Measurements from ENCODE around the gene NDUFV2. TPM values are rescaled to one million over a fixed set of nuclear protein-coding genes. Genes with fewer than 3 reads are reported as not detected.
"Not testable (repeated sequence)": the region's sequence is repeated elsewhere in the genome, so short reads cannot be mapped to it uniquely, and the experiment has no call there.

The NDUFV2 gene
- total RNA-seq, 2 experiments from 2014 or later: 342 to 361 TPM

DNA sequence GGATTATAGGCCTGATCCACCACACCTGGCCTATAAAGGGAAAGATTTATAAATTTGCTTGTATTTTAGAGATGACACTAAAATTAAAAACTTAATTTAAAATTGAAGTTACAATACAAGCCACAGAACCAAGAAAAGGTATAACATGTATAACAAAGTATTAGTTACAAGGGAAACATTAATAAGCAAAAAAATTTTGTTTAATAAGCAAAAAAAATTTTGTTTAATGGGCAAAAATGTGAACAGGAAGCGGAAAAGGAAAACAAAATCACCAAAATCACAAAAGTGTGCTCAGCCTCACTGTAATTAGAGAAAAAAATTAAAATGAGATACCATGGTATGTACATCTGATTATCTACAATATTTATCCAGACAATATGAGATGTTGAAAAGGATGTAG lies 15.9 kb upstream of the NDUFV2 start:
- ChIA-PET CTCF (no interaction called here), POLR2A (interaction anchor here (0.7 kb wide), 1 partner anchor 9 kb away, joined by 4 read pairs; no protein-coding TSS in a partner anchor)

DNA sequence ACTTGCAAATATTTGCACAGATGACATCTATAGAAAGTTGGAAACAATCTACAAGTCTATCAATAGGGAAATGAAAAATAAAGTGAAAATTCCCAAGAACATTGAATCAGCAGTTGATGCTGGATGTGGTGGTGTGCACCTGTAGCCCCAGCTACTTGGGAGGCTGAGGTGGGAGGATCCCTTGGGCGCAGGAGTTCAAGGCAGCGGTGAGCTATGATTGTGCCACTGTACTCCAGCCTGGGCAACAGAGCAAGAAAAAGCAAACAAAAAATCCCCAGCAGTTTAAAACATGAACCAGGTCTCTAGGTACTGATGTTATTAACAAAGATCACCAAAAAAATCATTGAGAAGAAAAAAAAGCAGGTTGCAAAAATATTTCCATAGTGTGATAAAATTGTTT lies 15.4 kb upstream of the NDUFV2 start:
- ChIA-PET POLR2A (no interaction called here), CTCF (no interaction called here)

DNA sequence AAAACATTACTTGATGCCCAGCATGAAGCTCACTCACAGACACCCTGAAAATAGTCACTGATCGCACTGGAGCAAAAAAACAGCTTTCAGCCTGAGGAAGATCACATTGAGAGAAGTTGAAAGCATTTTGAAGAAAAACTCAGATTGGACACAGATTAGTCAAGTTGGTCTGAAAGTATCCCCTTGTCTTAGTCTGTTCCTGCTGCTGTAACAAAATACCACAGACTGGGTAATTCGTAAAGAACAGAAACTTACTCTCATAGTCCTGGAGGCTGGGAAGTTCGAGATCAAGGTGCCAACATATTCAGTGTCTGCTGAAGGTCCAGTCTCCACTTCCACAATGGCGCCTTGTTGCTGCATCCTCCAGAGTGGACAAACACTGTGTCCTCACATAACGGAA lies 14.2 kb upstream of the NDUFV2 start:
- POLR2A ChIA-PET: interaction anchor here (4.1 kb wide), 1 partner anchor 49 kb away, joined by 19 read pairs; the partner anchor contains the start of gene ANKRD12

DNA sequence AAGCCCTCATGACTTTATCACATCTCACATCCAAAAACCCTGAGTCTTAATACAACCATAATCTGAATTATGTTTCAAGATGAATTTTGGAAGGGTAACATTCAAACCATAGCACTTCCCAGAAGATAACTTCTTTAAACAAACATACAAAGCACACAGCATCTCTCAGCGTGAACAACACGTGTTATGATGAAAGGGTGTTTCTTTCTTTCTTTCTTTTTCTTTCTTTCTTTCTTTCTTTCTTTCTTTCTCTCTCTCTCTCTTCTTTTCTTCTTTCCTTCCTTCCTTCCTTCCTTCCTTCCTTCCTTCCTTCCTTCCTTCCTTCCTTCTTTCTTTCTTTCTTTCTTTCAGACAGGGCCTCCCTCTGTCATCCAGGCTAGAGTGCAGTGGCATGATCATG lies 13.8 kb upstream of the NDUFV2 start:
- CTCF ChIA-PET: not testable (repeated sequence)
- POLR2A ChIA-PET: interaction anchor here (4.1 kb wide), 1 partner anchor 48 kb away, joined by 19 read pairs; the partner anchor contains the start of gene ANKRD12

More for the DNA sequence above, 14.2 kb upstream of the NDUFV2 start:
- CTCF ChIA-PET: no interaction called here

DNA sequence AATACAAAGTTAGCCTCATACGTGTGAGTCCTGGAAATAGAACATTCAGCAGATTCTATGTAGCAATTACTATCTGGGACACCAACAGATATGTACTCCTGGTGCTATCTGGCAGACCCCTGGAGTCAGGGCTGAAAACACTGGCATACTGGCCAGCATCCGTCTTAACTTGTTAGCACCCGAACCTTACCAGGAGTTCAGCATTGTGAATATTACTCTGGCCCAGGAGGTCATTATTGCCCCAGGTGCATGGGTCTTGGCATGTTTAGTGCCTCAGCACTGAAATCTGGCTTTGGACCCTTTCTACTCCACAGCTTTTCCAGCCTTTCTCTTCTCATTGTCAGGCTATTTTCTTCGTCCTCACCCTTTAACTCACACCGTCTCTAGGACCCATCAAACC lies 11.9 kb upstream of the NDUFV2 start:
- ChIA-PET CTCF (interaction anchor here (1.5 to 2.2 kb wide), 2 partner anchors 8 to 13 kb away, joined by 5 to 8 read pairs; no protein-coding TSS in a partner anchor), POLR2A (interaction anchor here (0.6 to 4.5 kb wide), 5 partner anchors 8 to 151 kb away, joined by 4 to 47 read pairs (median 19); partner anchors contain the start of genes ANKRD12 and NDUFV2)

DNA sequence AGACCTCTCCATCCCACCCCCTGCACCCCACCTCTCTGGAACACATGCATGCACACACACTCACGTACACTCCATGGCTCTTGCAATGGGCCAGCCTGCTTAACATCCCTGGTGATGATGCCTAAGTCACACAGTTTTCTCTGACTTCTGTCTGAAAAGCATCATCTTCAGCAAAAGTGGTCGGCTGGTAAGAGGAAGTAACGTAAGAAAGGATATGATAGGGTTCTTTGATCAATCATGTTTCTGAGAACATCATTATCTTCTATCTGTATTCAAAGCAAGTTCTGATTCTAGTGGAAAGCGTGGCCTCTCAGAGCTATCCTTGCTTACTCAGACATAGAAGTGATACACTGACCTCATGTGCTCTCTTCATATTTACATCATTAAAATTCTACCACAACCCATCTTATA lies 11.4 kb upstream of the NDUFV2 start:
- ChIA-PET CTCF (interaction anchor here (1.5 to 2.2 kb wide), 2 partner anchors 8 to 12 kb away, joined by 5 to 8 read pairs; no protein-coding TSS in a partner anchor), POLR2A (interaction anchor here (0.9 to 4.5 kb wide), 5 partner anchors 8 to 49 kb away, joined by 4 to 47 read pairs (median 19); partner anchors contain the start of genes ANKRD12 and NDUFV2)

DNA sequence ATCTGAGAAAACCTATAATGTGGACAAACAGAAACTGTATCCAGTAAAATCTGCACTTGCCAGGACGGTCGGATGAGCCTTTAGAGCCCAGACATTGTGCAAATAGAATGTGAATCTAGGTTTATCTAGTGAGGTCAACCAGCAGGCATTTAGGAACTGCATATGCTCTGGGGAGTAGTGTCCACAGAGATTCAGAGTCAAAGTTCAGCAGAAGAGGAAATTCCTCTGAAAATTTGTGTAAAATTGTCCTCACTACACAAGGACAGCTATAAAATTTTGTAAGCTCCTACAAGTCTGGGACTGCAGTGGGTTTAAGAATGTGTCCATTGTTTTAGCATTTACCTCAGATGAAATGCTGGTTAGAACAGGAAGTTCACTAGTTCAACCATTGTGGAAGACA lies 9.8 kb upstream of the NDUFV2 start:
- ChIA-PET CTCF (interaction anchor here (1.1 to 2.2 kb wide), 2 partner anchors 10 to 55 kb away, joined by 3 to 8 read pairs; no protein-coding TSS in a partner anchor), POLR2A (interaction anchor here (4.5 kb wide), 1 partner anchor 11 kb away, joined by 47 read pairs; the partner anchor contains the start of gene NDUFV2)

DNA sequence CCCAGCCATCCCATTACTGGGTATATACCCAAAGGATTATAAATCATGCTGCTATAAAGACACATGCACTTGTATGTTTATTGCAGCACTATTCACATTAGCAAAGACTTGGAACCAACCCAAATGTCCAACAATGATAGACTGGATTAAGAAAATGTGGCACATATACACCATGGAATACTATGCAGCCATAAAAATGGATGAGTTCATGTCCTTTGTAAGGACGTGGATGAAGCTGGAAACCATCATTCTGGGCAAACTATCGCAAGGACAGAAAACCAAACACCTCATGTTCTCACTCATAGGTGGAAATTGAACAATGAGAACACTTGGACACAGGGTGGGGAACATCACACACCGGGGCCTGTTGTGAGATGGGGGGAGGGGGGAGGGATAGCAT lies 9.4 kb upstream of the NDUFV2 start:
- CTCF ChIA-PET: interaction anchor here (1.1 to 2.2 kb wide), 3 partner anchors 10 to 54 kb away, joined by 3 to 8 read pairs (median 4); no protein-coding TSS in a partner anchor
- POLR2A ChIA-PET: interaction anchor here (4.5 to 4.6 kb wide), 2 partner anchors 10 to 45 kb away, joined by 27 to 47 read pairs; partner anchors contain the start of genes ANKRD12 and NDUFV2

DNA sequence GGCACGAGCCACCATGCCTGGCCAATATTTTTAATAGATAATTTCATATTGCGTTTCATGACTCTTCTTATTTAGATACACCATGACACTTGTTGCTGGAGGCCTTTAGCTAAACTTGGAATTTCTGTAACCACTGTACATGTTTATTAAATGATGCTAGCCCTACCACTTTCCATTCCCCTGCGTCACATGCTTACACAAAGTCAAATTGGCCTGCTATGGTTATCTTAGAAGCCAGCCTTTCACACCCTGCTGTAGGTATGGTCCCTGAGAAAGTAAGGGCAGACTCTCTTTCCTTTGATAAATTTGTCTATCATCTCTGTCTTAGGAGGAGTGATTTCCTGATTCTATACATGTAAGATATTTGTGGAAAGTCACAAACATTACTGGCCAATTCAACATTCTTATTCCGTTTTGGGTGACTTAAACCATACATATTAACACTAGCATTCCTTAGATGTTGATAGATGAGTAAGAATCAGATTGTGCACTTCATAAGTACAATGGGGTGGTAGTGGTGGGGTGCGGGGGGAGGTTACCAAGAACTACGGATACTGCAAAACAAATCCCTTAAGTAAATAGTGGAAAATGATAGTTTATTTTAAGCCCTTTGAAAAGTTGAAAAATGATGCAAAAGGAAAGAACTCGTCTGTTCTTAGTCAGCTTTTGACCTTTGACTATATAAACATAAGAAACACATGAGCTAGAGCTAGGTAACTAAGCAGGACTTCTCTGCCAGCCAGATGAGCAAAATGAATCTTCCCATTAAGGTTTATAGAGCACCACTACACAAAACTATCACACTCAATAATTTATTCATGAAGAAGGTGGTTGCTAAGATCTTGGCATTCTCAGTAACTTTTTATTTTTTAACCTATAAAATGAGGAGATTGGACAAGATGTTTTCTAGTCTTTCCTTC lies 7.9 kb upstream of the NDUFV2 start:
- ChIA-PET POLR2A (interaction anchor here (0.6 to 4.6 kb wide), 3 partner anchors 12 to 416 kb away, joined by 4 to 32 read pairs (median 27); partner anchors contain the start of gene ANKRD12), CTCF (interaction anchor here (0.9 to 1.4 kb wide), 3 partner anchors 12 to 23 kb away, joined by 3 to 4 read pairs (median 4); no protein-coding TSS in a partner anchor)

DNA sequence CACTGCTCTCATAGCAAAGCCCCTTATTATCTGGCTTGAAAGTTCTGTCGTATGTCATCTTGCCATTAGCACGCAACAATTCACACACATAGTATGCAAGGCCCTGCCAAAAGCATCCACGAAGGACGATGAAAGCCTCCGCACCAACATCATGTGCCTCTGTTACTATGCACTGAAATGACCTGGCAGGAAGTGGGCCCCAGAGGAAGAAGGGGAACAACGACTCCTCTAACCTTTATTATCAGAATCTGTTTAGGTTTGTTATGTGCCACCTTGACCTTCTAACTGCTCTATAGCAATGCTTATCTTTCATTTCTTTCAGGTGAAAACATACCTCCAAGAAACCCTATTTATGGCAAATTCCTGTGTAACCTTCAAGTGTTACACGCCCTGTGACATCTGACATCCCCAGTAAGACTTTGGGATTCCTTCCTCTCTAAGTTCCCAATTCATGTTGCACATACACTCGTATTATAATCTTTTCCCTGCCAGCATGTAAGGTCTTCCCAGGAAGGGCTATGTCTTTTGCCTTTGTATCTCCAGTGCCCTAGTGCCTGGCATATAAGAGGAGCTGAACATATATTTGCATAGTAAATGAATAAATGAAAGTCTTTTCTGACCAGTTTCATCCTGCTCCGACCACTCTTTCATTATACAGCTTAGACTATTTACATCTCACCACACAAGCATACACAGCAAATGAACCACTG lies 7.0 kb upstream of the NDUFV2 start:
- ChIA-PET POLR2A (interaction anchor here (0.5 to 4.6 kb wide), 3 partner anchors 9 to 43 kb away, joined by 4 to 32 read pairs (median 27); partner anchors contain the start of gene ANKRD12), CTCF (interaction anchor here (1.1 kb wide), 1 partner anchor 12 kb away, joined by 3 read pairs; no protein-coding TSS in a partner anchor)

DNA sequence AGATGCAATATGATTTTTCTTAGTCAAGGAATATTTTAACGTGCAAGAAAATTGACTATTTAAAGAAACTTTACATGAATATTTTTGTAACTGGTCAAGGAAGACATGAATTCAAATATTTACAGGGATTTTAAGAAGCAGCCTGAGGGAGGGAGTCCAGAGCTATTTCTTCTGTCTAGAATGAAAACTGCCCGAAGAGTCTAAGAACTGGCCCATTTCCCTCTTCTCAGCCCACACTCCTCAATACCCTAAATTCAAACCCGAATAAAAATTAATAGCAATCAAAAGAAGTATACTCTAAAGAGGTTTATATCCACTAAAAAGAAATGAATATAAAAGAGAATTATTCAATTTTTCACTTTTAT lies 6.5 kb upstream of the NDUFV2 start:
- POLR2A ChIA-PET: interaction anchor here (0.5 to 4.6 kb wide), 3 partner anchors 10 to 42 kb away, joined by 4 to 32 read pairs (median 27); partner anchors contain the start of gene ANKRD12

DNA sequence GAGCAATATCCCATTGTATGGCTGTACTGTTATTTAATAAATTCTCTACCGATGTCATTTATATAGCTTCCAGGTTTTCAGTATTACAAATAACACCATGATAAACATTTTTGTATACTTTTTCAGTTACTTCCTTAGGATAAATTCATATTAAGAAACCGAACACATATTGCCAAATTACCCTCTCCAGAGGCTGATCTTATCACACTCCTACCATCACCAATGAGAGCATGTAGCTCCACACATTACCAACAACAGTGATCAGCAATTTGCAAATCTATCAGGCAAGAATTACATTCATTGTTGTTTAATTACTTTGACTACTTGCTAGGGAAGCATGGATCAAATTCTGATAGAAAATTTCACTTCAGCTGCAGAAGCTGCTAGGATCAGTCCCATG lies 5.8 kb upstream of the NDUFV2 start:
- CTCF ChIA-PET: no interaction called here
- POLR2A ChIA-PET: interaction anchor here (4.6 kb wide), 2 partner anchors 14 to 41 kb away, joined by 27 to 32 read pairs; partner anchors contain the start of gene ANKRD12

More for the DNA sequence above, 6.5 kb upstream of the NDUFV2 start:
- CTCF ChIA-PET: no interaction called here

DNA sequence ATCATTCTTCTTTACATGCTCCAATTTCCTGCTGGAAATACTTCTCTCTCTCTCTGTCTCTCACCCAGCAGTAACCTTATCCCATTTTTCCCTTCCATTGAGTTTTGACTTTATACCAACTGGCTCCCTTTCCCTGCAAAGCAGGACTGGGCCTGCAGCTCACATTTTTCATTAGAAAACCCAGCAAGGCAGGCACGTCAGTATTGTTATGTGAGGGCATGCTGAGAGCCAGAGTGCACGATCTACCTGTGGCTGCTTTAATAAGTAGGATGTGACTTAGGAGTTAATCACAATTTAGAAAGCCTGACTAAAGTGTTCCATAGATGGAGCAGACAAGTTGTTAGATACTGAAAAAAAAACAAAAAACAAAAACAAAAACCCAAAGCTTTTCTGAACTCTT lies 5.2 kb upstream of the NDUFV2 start:
- POLR2A ChIA-PET: interaction anchor here (4.6 kb wide), 2 partner anchors 14 to 41 kb away, joined by 27 to 32 read pairs; partner anchors contain the start of gene ANKRD12
- CTCF ChIA-PET: no interaction called here

DNA sequence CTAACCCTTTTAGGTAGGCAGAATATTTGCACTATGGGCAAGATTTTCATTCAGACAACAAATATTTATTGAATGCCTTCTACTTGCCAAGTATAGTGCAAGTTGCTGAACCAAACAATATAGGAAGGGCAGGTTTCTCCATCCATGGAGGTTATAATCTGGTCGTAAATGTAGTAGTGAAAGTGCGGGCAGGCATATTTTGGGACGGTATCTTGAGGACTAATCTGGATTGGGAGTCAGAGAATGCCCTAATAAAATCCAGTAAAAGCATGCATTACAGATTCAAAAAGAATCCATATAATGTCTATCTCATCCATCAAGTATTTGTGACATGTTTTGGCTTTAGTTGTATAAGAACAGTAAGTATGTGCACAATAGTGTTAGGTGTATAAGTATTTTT lies 1.7 kb upstream of the NDUFV2 start:
- POLR2A ChIA-PET: interaction anchor here (1.4 to 4.3 kb wide), 2 partner anchors 9 to 36 kb away, joined by 3 to 45 read pairs; partner anchors contain the start of gene ANKRD12
- CTCF ChIA-PET: no interaction called here

DNA sequence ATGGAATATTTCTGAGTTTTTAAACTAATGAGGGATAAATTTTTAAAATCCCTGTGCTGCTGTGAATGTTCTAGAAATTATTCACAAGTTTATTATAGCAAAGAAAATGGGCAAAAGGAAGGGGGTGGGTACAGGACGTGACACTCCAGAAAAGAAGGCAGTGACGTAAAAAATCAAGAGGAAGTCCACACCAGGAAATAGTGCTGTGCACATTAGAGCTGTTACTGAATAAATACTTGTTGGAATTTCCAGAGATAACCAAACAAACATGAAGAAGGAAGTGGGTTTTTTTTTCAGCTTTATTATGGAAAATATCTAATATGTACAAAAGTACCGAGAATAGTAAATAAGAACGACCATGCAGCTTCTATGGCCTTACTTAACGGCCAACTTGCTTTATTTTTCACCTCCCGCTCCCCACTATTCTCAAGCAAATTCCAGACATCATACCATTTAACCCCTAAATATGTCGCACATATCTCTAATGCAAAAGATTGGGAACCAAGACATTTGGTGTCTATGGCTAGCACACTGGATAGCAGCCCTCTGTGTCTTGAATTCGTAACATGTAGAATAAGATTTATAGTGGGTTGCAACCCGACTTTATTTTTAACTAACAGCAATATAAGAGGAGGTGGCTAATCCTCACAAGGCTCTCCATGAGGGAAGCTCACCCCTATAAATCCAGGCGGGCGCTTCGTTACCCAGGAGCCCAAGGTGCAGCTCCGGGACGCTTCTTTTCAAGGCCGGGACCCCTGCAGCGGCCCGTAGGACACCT lies 580 bp upstream of the NDUFV2 start:
- CTCF ChIA-PET: no interaction called here
- POLR2A ChIA-PET: interaction anchor here (0.6 to 4.3 kb wide), 8 partner anchors 8 to 45 kb away, joined by 3 to 47 read pairs (median 8); partner anchors contain the start of gene ANKRD12

DNA sequence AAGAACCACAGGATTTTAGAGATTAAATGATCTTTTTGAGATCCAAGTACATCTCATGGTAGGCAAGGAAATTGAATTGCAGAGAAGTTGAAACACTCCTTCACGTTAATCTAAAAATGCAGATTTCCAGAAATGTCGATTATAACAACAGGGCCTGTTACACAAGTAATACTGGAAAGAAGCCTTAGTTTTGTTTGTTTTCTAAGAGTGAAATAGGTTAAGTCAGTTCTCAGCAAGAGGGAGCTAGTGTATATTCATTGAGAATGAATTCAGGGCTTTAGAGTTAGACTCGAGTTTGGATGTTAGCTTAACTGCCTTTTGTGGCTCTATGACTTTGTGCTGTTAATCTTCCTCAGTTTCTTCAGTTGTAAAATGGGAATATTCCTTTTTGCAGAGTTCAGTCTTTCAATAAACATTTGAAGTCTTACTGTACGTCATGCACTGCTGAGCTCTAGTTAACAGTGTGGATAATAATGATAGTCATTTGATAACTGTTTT lies 926 bp downstream of the NDUFV2 start:
- POLR2A ChIA-PET: interaction anchor here (1.0 to 4.3 kb wide), 7 partner anchors 8 to 810 kb away, joined by 3 to 47 read pairs (median 11); partner anchors contain the start of genes ANKRD12 and VAPA
- CTCF ChIA-PET: interaction anchor here (0.8 to 3.5 kb wide), 4 partner anchors 12 to 35 kb away, joined by 5 to 11 read pairs (median 5); no protein-coding TSS in a partner anchor

DNA sequence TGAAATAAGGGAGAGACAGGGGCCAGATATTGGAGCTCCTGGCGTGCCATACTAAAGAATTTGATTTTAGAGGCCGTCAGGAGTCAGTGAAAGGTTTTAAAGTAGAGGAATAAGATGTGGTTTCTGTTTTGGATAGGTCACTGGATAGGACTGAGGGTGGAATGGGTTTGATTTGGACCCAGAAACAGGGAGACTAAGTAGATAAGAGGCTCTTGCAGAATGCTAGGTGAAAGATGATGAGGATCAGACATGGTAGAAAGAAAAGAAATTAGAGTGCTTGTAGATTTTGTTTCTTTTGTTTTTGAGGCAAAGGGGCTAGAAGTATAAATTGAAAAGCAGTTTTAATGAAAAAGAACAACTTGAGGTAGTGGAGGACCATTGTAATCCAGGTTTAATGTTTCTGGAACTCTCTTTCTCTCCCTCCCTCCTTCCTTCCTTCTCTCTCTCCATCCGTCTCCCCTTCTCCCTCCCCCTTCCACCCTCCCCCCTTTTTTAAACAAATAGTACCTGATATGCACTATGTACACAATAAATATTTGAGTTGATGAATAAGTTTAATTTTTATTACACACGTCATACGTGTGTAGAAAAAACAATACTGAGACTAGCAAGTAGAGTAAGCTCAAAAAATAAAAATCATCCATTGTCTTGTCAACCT lies 1.9 kb downstream of the NDUFV2 start:
- ChIA-PET CTCF (interaction anchor here (0.6 to 3.5 kb wide), 4 partner anchors 11 to 34 kb away, joined by 5 to 11 read pairs (median 6); no protein-coding TSS in a partner anchor), POLR2A (interaction anchor here (1.0 to 4.3 kb wide), 7 partner anchors 7 to 809 kb away, joined by 3 to 47 read pairs (median 11); partner anchors contain the start of genes ANKRD12 and VAPA)
